AG09319 (cell line): ENCODE data around the gene SLC35F1.
"Not testable (repeated sequence)": the region's sequence is repeated elsewhere in the genome, so short reads cannot be mapped to it uniquely, and the experiment has no call there.

Source experiments
- DNase-seq: peaks from one replicate; pipeline ENCODE4 v3.0.0-alpha.2; 2010; ENCODE audit warnings: low read depth; ENCODE audit errors: extremely low read depth
- CTCF ChIP-seq: IDR thresholded peaks from 2 replicates; pipeline ENCODE4 v1.5.1; 2011; ENCODE audit warnings: low read depth, mild to moderate bottlenecking, inconsistent platforms, low read length, moderate library complexity

SLC35F1 gene

GRCh38 chr6:117906958-117907600 lies at the start of gene SLC35F1:
TSS of gene SLC35F1 (plus strand) at chr6:117907264.
- DNase-seq = no peak
- TF ChIP-seq CTCF = peak; percentile 26

- DNase-seq = not testable (repeated sequence)
Measured at GRCh38 chr6:117858601-117859000, 48.5 kb upstream of the SLC35F1 start.

DNA sequence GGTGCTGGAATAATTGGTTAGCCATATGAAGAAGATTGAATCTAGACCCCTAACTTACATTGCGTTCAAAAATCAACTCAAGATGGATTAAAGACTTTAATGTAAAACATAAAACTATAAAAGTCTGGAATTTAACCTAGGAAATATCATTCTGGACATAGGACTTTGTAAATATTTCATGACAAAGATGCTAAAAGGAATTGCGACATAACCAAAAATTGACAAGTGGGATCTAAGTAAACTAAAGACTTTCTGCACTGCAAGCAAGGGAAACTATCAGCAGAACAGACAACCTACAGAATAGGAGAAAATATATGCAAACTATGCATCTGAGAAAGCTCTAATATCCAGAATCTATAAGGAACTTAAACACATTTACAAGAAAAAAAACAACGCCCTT lies 45.5 kb upstream of the SLC35F1 start:
- DNase-seq = no peak

GRCh38 chr6:117866561-117866960 lies 40.5 kb upstream of the SLC35F1 start:
- no peak for DNase-seq
- TF ChIP-seq CTCF = no peak

More for the DNA sequence above, 45.5 kb upstream of the SLC35F1 start:
- TF ChIP-seq CTCF = no peak

DNA sequence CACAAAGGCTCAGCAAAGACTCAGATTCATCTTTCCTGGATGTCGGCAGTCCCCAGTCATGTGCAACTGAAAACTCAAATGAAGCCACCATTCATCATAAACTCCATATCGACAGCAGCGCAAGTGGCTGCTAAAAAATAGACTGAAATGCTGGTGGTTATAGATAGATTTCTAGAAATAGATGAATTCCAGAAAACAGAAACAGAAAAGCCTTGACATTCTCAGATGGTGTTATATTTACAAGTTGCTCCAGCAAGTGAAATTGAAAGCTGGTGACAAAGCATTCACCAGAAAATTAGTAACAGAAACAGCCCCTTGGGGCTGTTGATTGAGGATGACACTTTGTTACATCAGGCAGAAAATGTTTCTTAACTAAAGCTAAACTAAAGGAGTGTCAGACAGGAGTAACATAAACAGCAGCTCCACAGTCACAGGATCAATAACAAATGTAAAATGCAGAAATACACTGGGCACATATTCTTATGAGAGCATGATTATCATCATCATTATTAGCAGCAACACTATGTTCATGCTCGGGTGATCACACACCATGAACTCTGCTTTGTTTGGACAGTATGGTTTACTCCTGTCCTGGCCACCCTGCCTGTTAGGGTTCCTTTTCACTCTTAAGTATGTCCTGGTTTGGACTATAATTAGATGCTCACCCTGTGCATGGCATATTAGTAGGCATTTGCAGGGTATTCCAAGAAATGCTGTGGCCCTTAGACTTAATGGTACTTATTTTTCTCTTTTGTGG lies 36.4 kb upstream of the SLC35F1 start:
- DNase-seq = no peak
- no peak for TF ChIP-seq CTCF

- DNase-seq = no peak
- TF ChIP-seq CTCF = no peak
Measured at GRCh38 chr6:117880824-117881223, 26.2 kb upstream of the SLC35F1 start.

DNA sequence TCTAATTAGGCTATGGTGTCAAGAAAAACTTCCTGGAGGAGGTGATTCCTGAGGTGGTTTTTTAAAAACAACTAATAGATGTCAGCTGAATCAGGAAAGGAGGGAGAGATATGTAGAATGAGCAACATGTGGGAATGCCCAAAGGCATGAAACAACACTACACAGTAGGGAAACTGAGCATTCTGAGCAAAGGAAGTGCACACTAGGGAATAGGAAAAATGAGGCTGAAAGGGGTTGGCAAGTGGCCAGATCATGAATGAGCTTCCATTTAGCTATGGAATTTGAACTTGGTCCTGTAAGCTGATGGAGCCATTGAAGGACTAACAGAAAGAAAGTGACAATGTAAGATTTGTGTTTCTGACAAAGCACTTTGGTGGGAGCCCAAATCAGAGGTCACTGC lies 16.9 kb upstream of the SLC35F1 start:
- no peak for TF ChIP-seq CTCF

More for the DNA sequence above, 16.9 kb upstream of the SLC35F1 start:
- no peak for DNase-seq
